Endothelial cell of coronary artery (primary cell): ENCODE data around the gene MTX3. TPM values are rescaled to one million over a fixed set of nuclear protein-coding genes. Genes with fewer than 3 reads are reported as not detected.

Experiments used
- total RNA-seq: library from RNA; depleted of rRNA; stranded (reverse); fragments of >200 nt; gene quantifications from 2 replicates; pipeline ENCODE4 v1.2.3, GENCODE V29; 2014

The MTX3 gene
- total RNA-seq = 3.0 and 7.5 TPM in 2 replicates

GRCh38 chr5:79990598-79991507, at the start of gene MTX3:
MTX3 (minus strand) TSS chr5:79991262; CDS start chr5:79991238, 24 bp downstream.

GRCh38 chr5:80034962-80035821, 44.1 kb upstream of the MTX3 start, which contains the start of gene THBS4:
THBS4 (plus strand) TSS chr5:80035348; CDS start chr5:80035538, 190 bp downstream.

Other genes starting within 250 kb of the MTX3 start
- under 0.01 and 0.09 TPM in 2 replicates for gene THBS4, start 44.1 kb upstream of the MTX3 start, total RNA-seq